Ascending aorta (tissue), 2 donors: ENCODE measurements around the gene RFX4. TPM values are rescaled to one million over a fixed set of nuclear protein-coding genes. Genes with fewer than 3 reads are reported as not detected.

ENCODE experiments used
- DNase-seq, 2 donors: peaks; one replicate each; pipeline ENCODE4 v3.0.0-alpha.2; 2019; ENCODE audit warnings: low spot score in 2 of 2
- H3K27ac ChIP-seq, 2 donors: fragments of 200-600 bp; sonication (generic); one replicate each; pipeline ENCODE4 v1.5.1; 2016 to 2017; ENCODE audit warnings: mild to moderate bottlenecking in 1 of 2
- H3K27me3 ChIP-seq: fragments of 200-600 bp; sonication (generic); one replicate; pipeline ENCODE4 v1.5.1; 2017
- H3K36me3 ChIP-seq, 2 donors: fragments of 200-600 bp; sonication (generic); one replicate each; pipeline ENCODE4 v1.5.1; 2016
- H3K4me1 ChIP-seq, 2 donors: fragments of 200-600 bp; sonication (generic); one replicate each; pipeline ENCODE4 v1.5.1; 2016 to 2017; ENCODE audit warnings: mild to moderate bottlenecking in 1 of 2
- H3K4me3 ChIP-seq, 2 donors: fragments of 200-600 bp; sonication (generic); one replicate each; pipeline ENCODE4 v1.5.1; 2016 to 2017; ENCODE audit warnings: mild to moderate bottlenecking in 1 of 2
- H3K9me3 ChIP-seq, 2 donors: fragments of 200-600 bp; sonication (generic); one replicate each; pipeline ENCODE4 v1.5.1; 2016
- CTCF ChIP-seq, 3 experiments: fragments of 200-600 bp in 2 of 3; fragments of 450-650 bp in 1 of 3; sonication (generic) in 2 of 3; IDR thresholded peaks; one replicate each; pipeline ENCODE4 v1.5.1; 2016 to 2019; ENCODE audit warnings: antibody characterized with exemption in 3 of 3, mild to moderate bottlenecking in 1 of 3, moderate library complexity in 1 of 3
- intact Hi-C: fragments of 100-400 bp; cut with DNase I; formaldehyde crosslinking; loops from one replicate; pipeline ENCODE4 v1.15.1; 2023
- total RNA-seq: library from RNA; depleted of rRNA; stranded (reverse); fragments of >200 nt; gene quantifications from one replicate; pipeline ENCODE4 v1.1.0, GENCODE V29; 2016

Gene RFX4
- total RNA-seq, 1 donor from 2014 or later, result not detected

DNA sequence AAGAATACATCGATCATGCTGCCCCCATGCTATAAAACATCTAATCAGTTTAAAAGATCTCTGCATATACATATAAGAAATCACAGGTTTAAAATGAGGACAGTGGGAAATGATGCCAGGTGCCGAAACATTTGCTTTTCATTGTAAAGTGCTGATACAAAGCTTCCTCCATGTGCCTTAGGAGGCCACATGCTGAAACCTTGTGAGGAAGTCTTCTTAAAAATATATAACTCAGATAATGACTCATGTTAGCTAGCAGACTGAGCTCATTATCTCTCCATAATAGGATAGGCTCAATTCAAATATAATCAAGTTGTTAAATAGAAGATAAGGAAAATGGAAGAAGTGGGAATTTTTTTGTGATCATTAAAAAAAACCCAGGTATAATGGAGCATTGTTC lies 65.9 kb downstream of the RFX4 start:
- no peak overlapping the region for H3K27ac ChIP-seq
- no peaks in the 10 kb centered on the region for H3K36me3 ChIP-seq
- no peak for DNase-seq
- no peak overlapping the region for H3K4me3 ChIP-seq
- no peaks in the 10 kb centered on the region for H3K4me1 ChIP-seq
- H3K27me3 ChIP-seq, result no peaks in the 10 kb centered on the region
- no peak for TF ChIP-seq CTCF (IDR thresholded peaks at IDR 0.05)
- no peaks in the 10 kb centered on the region for H3K9me3 ChIP-seq
- intact Hi-C loops, result no loop called here

GRCh38 chr12:106651552-106651951 lies 68.7 kb downstream of the RFX4 start:
- H3K9me3 ChIP-seq, result no peaks in the 10 kb centered on the region
- no peak for TF ChIP-seq CTCF (IDR thresholded peaks at IDR 0.05)
- DNase-seq, result no peak
- H3K27ac ChIP-seq, result no peak overlapping the region
- H3K4me1 ChIP-seq, result no peaks in the 10 kb centered on the region
- no peak overlapping the region for H3K4me3 ChIP-seq
- intact Hi-C loops, result no loop called here
- no peaks in the 10 kb centered on the region for H3K36me3 ChIP-seq
- H3K27me3 ChIP-seq, result no peaks in the 10 kb centered on the region

GRCh38 chr12:106652510-106653015 lies 69.8 kb downstream of the RFX4 start:
- no peak for TF ChIP-seq CTCF (IDR thresholded peaks at IDR 0.05)
- intact Hi-C loops, result no loop called here
- DNase-seq, result no peak
- Histone ChIP-seq H3K36me3 (no peaks in the 10 kb centered on the region), H3K4me1 (no peaks in the 10 kb centered on the region), H3K27ac (no peak overlapping the region), H3K9me3 (no peaks in the 10 kb centered on the region), H3K4me3 (no peak overlapping the region), H3K27me3 (no peaks in the 10 kb centered on the region)

GRCh38 chr12:106655577-106655976 lies 72.8 kb downstream of the RFX4 start:
- no peak for DNase-seq
- Histone ChIP-seq H3K27me3 (no peaks in the 10 kb centered on the region), H3K4me1 (no peaks in the 10 kb centered on the region), H3K9me3 (peaks cover 0 to under 1% of the 10 kb centered on the region in 2 donors), H3K36me3 (no peaks in the 10 kb centered on the region), H3K4me3 (no peak overlapping the region), H3K27ac (no peak overlapping the region)
- TF ChIP-seq CTCF (IDR thresholded peaks at IDR 0.05), result no peak
- intact Hi-C loops, result no loop called here

- no peak for TF ChIP-seq CTCF (IDR thresholded peaks at IDR 0.05)
- Histone ChIP-seq H3K27ac (no peak overlapping the region), H3K4me3 (no peak overlapping the region), H3K9me3 (peaks cover 0 to 10% of the 10 kb centered on the region in 2 donors), H3K36me3 (no peaks in the 10 kb centered on the region), H3K4me1 (no peaks in the 10 kb centered on the region), H3K27me3 (no peaks in the 10 kb centered on the region)
- no peak for DNase-seq
- intact Hi-C loops, result no loop called here
Measured at GRCh38 chr12:106657488-106657887, 74.7 kb downstream of the RFX4 start.

- DNase-seq, result no peak
- Histone ChIP-seq H3K4me3 (no peak overlapping the region), H3K36me3 (no peaks in the 10 kb centered on the region), H3K4me1 (no peaks in the 10 kb centered on the region), H3K9me3 (peaks cover 3 to 21% of the 10 kb centered on the region in 2 donors), H3K27me3 (no peaks in the 10 kb centered on the region), H3K27ac (no peak overlapping the region)
- intact Hi-C loops, result no loop called here
- TF ChIP-seq CTCF (IDR thresholded peaks at IDR 0.05), result no peak
Measured at GRCh38 chr12:106663385-106663784, 80.6 kb downstream of the RFX4 start.
